ENCODE results near the gene SHANK1.

Gene SHANK1

DNA sequence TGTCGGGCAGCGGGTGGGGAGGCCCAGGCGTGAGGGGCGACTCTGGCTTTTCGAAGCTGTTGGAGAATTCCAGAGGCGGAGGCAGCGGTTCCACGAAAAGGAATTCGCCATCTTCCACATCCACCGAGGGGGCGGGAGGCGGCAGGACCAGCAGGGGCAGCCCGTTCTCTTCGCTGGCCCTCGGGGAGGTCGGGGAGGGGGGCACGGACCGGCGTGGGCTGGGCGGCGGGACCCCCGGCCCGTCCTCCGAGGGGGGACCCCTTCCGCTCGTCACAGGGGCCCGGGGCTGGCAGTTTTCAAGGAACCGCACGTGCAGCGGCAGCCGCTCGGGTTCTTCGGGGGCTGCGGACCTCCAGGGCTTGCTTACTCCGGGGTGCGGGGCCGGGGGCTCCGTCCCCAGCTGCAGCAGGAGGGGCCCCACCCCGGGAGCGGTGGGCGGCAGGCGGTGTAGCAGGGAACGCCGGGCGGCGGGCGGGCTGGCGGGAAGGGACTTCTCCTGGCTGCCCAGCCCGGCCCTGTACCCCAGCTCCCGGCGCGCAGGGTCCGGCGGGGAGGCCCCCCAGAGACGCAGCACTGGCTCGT lies 52.3 kb downstream of the SHANK1 start:
- H2AFZ ChIP-seq (ENCODE audit: low read depth, low read length, severe bottlenecking): no peak overlapping the region
- H3K79me2 ChIP-seq (ENCODE audit: insufficient read depth, low read length): no peaks in the 10 kb centered on the region
- no peaks in the 10 kb centered on the region for H3F3A ChIP-seq (ENCODE audit: insufficient read depth)
- H3K9me2 ChIP-seq (replicated peaks; ENCODE audit: insufficient read depth, low read length): no peaks in the 10 kb centered on the region
- H3K4me2 ChIP-seq (ENCODE audit: low read depth, low read length, poor library complexity, severe bottlenecking): no peak overlapping the region
- no peaks in the 10 kb centered on the region for H3K9me3 ChIP-seq (ENCODE audit: insufficient read depth, low read length)
- TF ChIP-seq EZH2phosphoT487 (conservative IDR thresholded peaks at IDR 0.05; ENCODE audit: low read length) (no peak), CTCF (IDR thresholded peaks at IDR 0.05; ENCODE audit: insufficient read depth, low read length, poor library complexity, severe bottlenecking) (no peak)
- no peaks in the 10 kb centered on the region for H3K27me3 ChIP-seq (ENCODE audit: low read length)
- no peaks in the 10 kb centered on the region for H4K20me1 ChIP-seq (ENCODE audit: low read depth, low read length)
- no peak overlapping the region for H3K9ac ChIP-seq (ENCODE audit: low read length)
- H3K27ac ChIP-seq (ENCODE audit: low read depth, low read length): no peak overlapping the region
- H3K4me3 ChIP-seq (ENCODE audit: insufficient read depth, low read length, poor library complexity, severe bottlenecking): no peak overlapping the region
- H3K36me3 ChIP-seq (ENCODE audit: low read length): no peaks in the 10 kb centered on the region

DNA sequence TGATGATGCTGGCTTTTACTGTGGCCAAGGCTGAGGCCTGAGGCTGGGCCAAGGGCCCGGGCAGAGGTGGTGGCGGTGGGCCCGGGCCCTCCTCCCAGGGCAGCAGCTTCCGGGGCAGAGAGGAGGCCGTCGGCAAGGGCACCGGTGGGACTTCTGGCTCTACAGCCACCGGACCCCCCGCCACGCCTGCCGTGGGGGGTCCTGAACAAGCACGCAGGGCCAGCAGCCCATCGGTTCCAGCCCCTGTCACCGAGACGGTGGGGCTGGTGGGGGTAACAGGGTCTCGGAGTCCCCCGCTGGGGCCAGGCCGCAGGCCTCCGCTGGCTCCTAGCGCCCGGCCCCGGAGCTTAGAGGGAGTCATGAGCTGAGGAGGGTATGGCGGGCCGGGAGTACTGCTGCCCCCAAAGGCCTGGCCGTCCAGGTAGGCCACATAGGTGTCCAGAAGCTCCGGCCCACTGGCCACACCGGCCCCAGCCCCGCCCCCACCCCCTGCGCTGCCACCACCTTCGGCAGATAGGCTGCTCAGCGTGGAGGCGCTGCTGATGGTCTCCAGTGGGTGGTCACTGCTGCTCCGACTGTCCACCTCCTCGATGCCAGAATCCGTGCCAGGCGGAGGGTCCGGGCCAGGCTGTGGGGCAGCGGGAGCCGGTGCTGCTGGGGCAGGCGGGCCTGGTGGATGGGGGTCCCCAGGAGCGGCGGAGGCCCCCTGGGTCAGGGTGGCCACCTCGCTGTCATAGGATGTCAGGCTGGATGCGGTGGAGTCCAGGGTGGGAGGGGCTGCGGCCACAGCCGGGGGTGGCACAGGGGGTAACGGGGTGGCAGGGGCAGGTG lies 53.0 kb downstream of the SHANK1 start:
- no peak overlapping the region for H3K9ac ChIP-seq (ENCODE audit: low read length)
- H3K9me3 ChIP-seq (ENCODE audit: insufficient read depth, low read length): no peaks in the 10 kb centered on the region
- no peaks in the 10 kb centered on the region for H3F3A ChIP-seq (ENCODE audit: insufficient read depth)
- no peak overlapping the region for H3K27ac ChIP-seq (ENCODE audit: low read depth, low read length)
- H3K9me2 ChIP-seq (replicated peaks; ENCODE audit: insufficient read depth, low read length): no peaks in the 10 kb centered on the region
- H3K4me2 ChIP-seq (ENCODE audit: low read depth, low read length, poor library complexity, severe bottlenecking): no peak overlapping the region
- no peaks in the 10 kb centered on the region for H3K36me3 ChIP-seq (ENCODE audit: low read length)
- no peaks in the 10 kb centered on the region for H3K79me2 ChIP-seq (ENCODE audit: insufficient read depth, low read length)
- H2AFZ ChIP-seq (ENCODE audit: low read depth, low read length, severe bottlenecking): no peak overlapping the region
- no peak overlapping the region for H3K4me3 ChIP-seq (ENCODE audit: insufficient read depth, low read length, poor library complexity, severe bottlenecking)
- TF ChIP-seq EZH2phosphoT487 (conservative IDR thresholded peaks at IDR 0.05; ENCODE audit: low read length) (no peak), CTCF (IDR thresholded peaks at IDR 0.05; ENCODE audit: insufficient read depth, low read length, poor library complexity, severe bottlenecking) (no peak)
- no peaks in the 10 kb centered on the region for H4K20me1 ChIP-seq (ENCODE audit: low read depth, low read length)
- H3K27me3 ChIP-seq (ENCODE audit: low read length): no peaks in the 10 kb centered on the region

DNA sequence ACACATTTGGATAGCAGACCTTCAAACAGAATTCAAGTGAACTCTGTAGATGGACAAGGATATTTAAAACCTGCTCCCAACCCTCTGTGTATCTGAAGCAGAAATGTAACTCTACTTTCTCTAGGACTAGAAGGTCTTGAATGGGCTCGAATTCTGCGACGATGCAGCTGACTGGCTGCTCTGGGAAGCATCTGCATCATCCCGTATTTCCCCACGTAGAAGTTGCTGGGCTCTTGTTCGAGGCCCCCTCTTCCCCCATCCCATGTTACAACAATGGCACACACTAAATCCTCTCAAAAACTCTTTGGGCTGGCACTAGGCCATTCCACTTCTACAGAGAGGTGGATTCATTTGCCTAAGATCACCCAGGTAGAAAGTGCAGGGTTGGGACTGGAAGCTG lies 55.4 kb downstream of the SHANK1 start:
- Histone ChIP-seq H3K4me2 (ENCODE audit: low read depth, low read length, poor library complexity, severe bottlenecking) (no peak overlapping the region), H3K9ac (ENCODE audit: low read length) (no peak overlapping the region), H4K20me1 (ENCODE audit: low read depth, low read length) (no peaks in the 10 kb centered on the region), H3K79me2 (ENCODE audit: insufficient read depth, low read length) (no peaks in the 10 kb centered on the region), H3K9me2 (replicated peaks; ENCODE audit: insufficient read depth, low read length) (no peaks in the 10 kb centered on the region), H3K9me3 (ENCODE audit: insufficient read depth, low read length) (no peaks in the 10 kb centered on the region), H3K27ac (ENCODE audit: low read depth, low read length) (no peak overlapping the region), H3K36me3 (ENCODE audit: low read length) (no peaks in the 10 kb centered on the region), H3K27me3 (ENCODE audit: low read length) (no peaks in the 10 kb centered on the region), H3F3A (ENCODE audit: insufficient read depth) (no peaks in the 10 kb centered on the region), H3K4me3 (ENCODE audit: insufficient read depth, low read length, poor library complexity, severe bottlenecking) (no peak overlapping the region), H2AFZ (ENCODE audit: low read depth, low read length, severe bottlenecking) (no peak overlapping the region)
- TF ChIP-seq EZH2phosphoT487 (conservative IDR thresholded peaks at IDR 0.05; ENCODE audit: low read length): no peak
- TF ChIP-seq CTCF (IDR thresholded peaks at IDR 0.05; ENCODE audit: insufficient read depth, low read length, poor library complexity, severe bottlenecking): no peak

All from SU-DHL-6 (cell line).